Measurements from ENCODE around the gene PCNP. TPM values are rescaled to one million over a fixed set of nuclear protein-coding genes. Genes with fewer than 3 reads are reported as not detected.

Gene PCNP
- total and polyA plus RNA-seq, 2 donors (not counting 3 experiments of a cell fraction or from before 2014, with no cell fraction given), result 22.7 to 137 TPM

- H3K4me2 ChIP-seq (ENCODE audit: insufficient read depth, low read length), result no peak overlapping the region
- H3K4me3 ChIP-seq (replicated peaks in 1 of 3; ENCODE audit: insufficient read depth in 1 of 3, low read depth in 1 of 3, low read length in 3 of 3), result no peak overlapping the region
- peaks cover 8% of the 10 kb centered on the region for H3K4me1 ChIP-seq (ENCODE audit: control insufficient read depth, extremely low read depth, insufficient read depth, low read length)
- FAIRE-seq (no peak), DNase-seq (ENCODE audit: low read depth, low spot score) (no peak)
- dilution Hi-C loops (cut with MboI; ENCODE audit: extremely low pct_ligation_motif_present, low sequenced_read_pairs) (no loop called here), intact Hi-C loops (cut with micrococcal nuclease) (no loop called here)
- no peak for TF ChIP-seq MYC (IDR thresholded peaks at IDR 0.05; ENCODE audit: low read depth, low read length)
- TF ChIP-seq EZH2 (IDR thresholded peaks at IDR 0.05; ENCODE audit: borderline replicate concordance, low read depth, low read length, severe bottlenecking), result no peak
- TF ChIP-seq POLR2A (IDR thresholded peaks at IDR 0.05; ENCODE audit: low read depth, low read length), result no peak
- TF ChIP-seq MAX (IDR thresholded peaks at IDR 0.05; ENCODE audit: insufficient read depth, insufficient read length), result no peak
- TF ChIP-seq POLR2AphosphoS5 (IDR thresholded peaks at IDR 0.05; ENCODE audit: insufficient read depth, low read depth, low read length), result no peak
- no peak for TF ChIP-seq GATA2 (IDR thresholded peaks at IDR 0.05; ENCODE audit: insufficient read depth, insufficient read length, low read depth, low read length)
- TF ChIP-seq JUN (IDR thresholded peaks at IDR 0.05; ENCODE audit: borderline replicate concordance, insufficient read depth, insufficient read length, low read depth), result no peak
- no peak for TF ChIP-seq CTCF (IDR thresholded peaks at IDR 0.05; ENCODE audit: extremely low read depth in 1 of 2, insufficient read depth in 1 of 2, low read depth in 1 of 2, low read length in 2 of 2)
- no peak for TF ChIP-seq FOS (IDR thresholded peaks at IDR 0.05; ENCODE audit: borderline replicate concordance, insufficient read depth, low read length)
- BruUV-seq (replicated peaks), result no TSS peak
- no peaks in the 10 kb centered on the region for H3K9me3 ChIP-seq (replicated peaks; ENCODE audit: control insufficient read depth, insufficient read depth, low read length)
- H3K9ac ChIP-seq (replicated peaks; ENCODE audit: extremely low read depth, insufficient read depth, low read length), result no peak overlapping the region
- H3K36me3 ChIP-seq (ENCODE audit: control insufficient read depth in 2 of 2, extremely low read depth in 1 of 2, insufficient read depth in 2 of 2, low read length in 2 of 2), result peaks cover 0 to 4% of the 10 kb centered on the region in 2 experiments
- ChIA-PET CTCF (no interaction called here), POLR2A (no interaction called here)
- H4K20me1 ChIP-seq (replicated peaks; ENCODE audit: control insufficient read depth, extremely low read depth, insufficient read depth, low read length), result peaks cover 2% of the 10 kb centered on the region
- H3K9me1 ChIP-seq (replicated peaks; ENCODE audit: control insufficient read depth, extremely low read depth, insufficient read depth, low read length), result no peaks in the 10 kb centered on the region
- H3K27ac ChIP-seq (ENCODE audit: insufficient read depth, low read depth, low read length), result no peak overlapping the region
- no peak overlapping the region for H2AFZ ChIP-seq (ENCODE audit: low read depth, low read length)
- H3K27me3 ChIP-seq (ENCODE audit: control insufficient read depth in 2 of 2, insufficient read depth in 2 of 2, low read length in 2 of 2), result no peaks in the 10 kb centered on the region
- H3K79me2 ChIP-seq (ENCODE audit: control insufficient read depth, insufficient read depth, low read length), result peaks cover 71% of the 10 kb centered on the region
Measured at GRCh38 chr3:101577286-101577685, 3.3 kb downstream of the PCNP start.
